GM13977 (cell line): ENCODE results near the gene SPOP.

Source experiments
- DNase-seq: peaks from one replicate; pipeline ENCODE4 v3.0.0; 2012; ENCODE audit warnings: low spot score
- in situ Hi-C: fragments of 300-500 bp; cut with MboI; formaldehyde crosslinking; loops from one replicate; pipeline ENCODE4 v1.12.0; 2022; ENCODE audit warnings: low sequenced_read_pairs, low pct_unique_long_range_greater_than_20kb, mixed read lengths, inconsistent platforms; ENCODE audit not compliant: unreplicated experiment
- TF ChIP-seq, protein P1 (sequence below): IDR thresholded peaks from 2 replicates; pipeline ENCODE4 v1.5.1; 2012; ENCODE audit warnings: mild to moderate bottlenecking, control low read depth; ENCODE audit not compliant: insufficient read depth; ENCODE audit errors: extremely low read depth, missing control alignments

The SPOP gene

DNA sequence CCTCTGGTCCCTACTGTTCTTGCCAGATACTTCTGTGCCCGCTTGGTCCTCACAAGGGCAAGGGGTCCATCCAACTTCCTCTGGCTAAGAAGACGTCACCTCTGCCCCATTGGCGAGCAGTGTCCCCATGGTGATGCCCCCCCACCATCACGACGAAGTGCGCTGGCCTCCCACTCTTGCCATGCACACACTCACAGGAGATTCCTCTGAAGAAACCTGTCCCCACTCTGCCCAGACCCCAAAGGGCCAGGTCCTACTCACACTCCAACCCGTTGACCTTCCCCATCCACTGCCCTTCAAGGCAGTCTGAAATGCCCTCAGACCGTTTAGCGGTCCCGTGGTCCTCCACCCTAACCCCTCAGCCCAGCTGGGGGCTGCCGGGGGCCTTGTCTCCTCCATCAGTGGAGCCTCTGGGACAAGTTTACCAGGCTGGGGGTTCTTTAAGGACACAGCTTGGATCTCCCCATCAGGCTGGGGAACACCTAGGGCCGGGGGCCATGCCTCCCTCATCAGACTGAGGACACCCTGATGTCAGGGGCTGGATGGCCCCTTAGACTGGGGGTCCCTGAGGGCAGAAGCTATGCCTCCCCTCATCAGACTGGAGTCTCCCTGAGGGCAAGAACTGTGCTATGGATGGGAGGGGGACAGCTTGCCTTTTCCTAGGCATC, 95.7 kb downstream of the SPOP start:
- DNase-seq = no peak
- TF ChIP-seq, protein P1, sequence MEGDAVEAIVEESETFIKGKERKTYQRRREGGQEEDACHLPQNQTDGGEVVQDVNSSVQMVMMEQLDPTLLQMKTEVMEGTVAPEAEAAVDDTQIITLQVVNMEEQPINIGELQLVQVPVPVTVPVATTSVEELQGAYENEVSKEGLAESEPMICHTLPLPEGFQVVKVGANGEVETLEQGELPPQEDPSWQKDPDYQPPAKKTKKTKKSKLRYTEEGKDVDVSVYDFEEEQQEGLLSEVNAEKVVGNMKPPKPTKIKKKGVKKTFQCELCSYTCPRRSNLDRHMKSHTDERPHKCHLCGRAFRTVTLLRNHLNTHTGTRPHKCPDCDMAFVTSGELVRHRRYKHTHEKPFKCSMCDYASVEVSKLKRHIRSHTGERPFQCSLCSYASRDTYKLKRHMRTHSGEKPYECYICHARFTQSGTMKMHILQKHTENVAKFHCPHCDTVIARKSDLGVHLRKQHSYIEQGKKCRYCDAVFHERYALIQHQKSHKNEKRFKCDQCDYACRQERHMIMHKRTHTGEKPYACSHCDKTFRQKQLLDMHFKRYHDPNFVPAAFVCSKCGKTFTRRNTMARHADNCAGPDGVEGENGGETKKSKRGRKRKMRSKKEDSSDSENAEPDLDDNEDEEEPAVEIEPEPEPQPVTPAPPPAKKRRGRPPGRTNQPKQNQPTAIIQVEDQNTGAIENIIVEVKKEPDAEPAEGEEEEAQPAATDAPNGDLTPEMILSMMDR = no peak
- in situ Hi-C loops = no loop called here

DNA sequence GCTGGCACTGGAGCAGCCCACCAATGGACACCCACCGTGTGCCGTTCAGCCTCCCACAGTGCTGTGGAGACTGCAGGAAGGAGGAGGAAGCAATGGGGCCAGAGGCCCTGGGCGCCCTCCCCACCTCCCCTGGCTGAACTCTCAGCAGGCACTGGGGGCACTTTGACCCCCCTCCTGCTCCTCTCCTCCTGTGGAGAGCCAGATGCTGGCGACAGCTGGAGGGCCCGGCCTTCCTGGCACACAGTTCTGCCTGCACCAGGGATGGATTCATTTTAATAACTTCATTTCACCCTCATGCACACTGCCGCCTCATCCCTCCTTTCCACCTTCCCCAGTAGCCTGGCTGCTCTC, 96.3 kb downstream of the SPOP start:
- TF ChIP-seq, protein P1 = no peak
- in situ Hi-C loops = no loop called here
- no peak for DNase-seq

DNA sequence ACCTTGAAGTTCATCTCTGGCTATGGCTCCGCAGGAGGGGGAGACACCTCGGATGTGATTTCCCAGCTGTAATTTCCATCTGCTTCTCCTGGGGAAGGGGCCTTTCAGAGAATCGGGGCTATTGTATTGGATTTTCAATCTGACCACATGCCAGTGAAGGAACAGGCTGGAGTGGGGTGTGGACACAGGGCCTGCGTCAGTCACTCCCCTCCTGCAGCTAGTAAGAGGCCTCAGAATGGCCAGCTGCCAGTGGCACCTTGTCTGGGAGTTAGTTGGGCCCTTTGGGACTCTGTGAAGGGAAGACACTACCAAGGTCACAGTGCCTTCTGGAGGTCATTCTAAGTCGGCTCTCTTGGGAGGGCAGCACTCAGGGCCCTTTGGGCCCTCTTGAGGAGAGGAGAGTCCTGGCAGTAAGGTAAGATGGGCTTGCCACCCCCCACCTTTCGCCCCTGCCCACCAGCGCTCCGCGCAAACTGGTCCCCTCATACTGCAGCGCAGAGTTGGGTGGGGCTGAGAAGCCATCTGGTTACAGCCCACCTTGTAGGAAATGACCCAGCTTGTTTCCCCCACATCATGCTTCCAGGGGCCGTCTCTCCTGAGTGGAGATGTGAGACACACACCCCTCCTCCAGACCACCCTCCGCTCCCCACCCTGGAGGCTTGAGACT, 96.8 kb downstream of the SPOP start:
- TF ChIP-seq, protein P1 = no peak
- no peak for DNase-seq
- in situ Hi-C loops = no loop called here

- in situ Hi-C loops = no loop called here
- TF ChIP-seq, protein P1 = no peak
- DNase-seq = no peak
These were observed 97.7 kb downstream of the SPOP start for GRCh38 chr17:49580055-49580721.

DNA sequence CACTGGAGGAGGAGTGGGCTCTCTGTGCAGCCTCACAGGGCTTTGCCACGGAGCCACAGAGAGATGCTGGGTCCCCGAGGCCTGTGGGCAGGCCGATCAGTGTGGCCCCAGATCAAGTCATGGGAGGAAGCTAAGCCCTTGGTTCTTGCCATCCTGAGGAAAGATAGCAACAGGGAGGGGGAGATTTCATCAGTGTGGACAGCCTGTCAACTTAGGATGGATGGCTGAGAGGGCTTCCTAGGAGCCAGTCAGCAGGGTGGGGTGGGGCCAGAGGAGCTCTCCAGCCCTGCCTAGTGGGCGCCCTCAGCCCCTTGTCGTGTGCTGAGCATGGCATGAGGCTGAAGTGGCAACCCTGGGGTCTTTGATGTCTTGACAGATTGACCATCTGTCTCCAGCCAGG, 98.4 kb downstream of the SPOP start:
- in situ Hi-C loops = no loop called here
- TF ChIP-seq, protein P1 = no peak
- DNase-seq = no peak

GRCh38 chr17:49578952-49579500, 98.9 kb downstream of the SPOP start:
- in situ Hi-C loops = no loop called here
- TF ChIP-seq, protein P1 = no peak
- DNase-seq = no peak
